Transverse colon (tissue), 4 donors: Measurements from ENCODE around the gene ZNF423. TPM values are rescaled to one million over a fixed set of nuclear protein-coding genes. Genes with fewer than 3 reads are reported as not detected.

ENCODE experiments used
- DNase-seq: peaks from one replicate; pipeline ENCODE4 v3.0.0-alpha.2; 2019
- H3K27ac ChIP-seq, 4 donors: fragments of 200-600 bp; sonication (generic); 2 replicates each; pipeline ENCODE4 v1.5.1; 2016 to 2018; ENCODE audit warnings: inconsistent platforms in 4 of 4
- H3K27me3 ChIP-seq: fragments of 200-600 bp; sonication (generic); 2 replicates; pipeline ENCODE4 v1.5.1; 2017; ENCODE audit warnings: inconsistent platforms
- H3K36me3 ChIP-seq, 4 donors: fragments of 200-600 bp; sonication (generic); 2 replicates each; pipeline ENCODE4 v1.5.1; 2017 to 2019; ENCODE audit warnings: inconsistent platforms in 4 of 4
- H3K4me1 ChIP-seq, 4 donors: fragments of 200-600 bp; sonication (generic); 2 replicates each; pipeline ENCODE4 v1.5.1; 2017 to 2020; ENCODE audit warnings: inconsistent platforms in 4 of 4
- H3K4me3 ChIP-seq, 4 donors: fragments of 200-600 bp; sonication (generic); 1 replicate in 1 of 4; 2 replicates in 3 of 4; pipeline versions ENCODE4 v1.5.1 to v1.6.1; 2017 to 2019; ENCODE audit warnings: inconsistent platforms in 4 of 4
- H3K9me3 ChIP-seq, 2 donors: fragments of 200-600 bp; sonication (generic); 2 replicates each; pipeline ENCODE4 v1.5.1; 2017 to 2019; ENCODE audit warnings: inconsistent platforms in 2 of 2
- EP300 ChIP-seq: sonication (generic); formaldehyde crosslinking; IDR thresholded peaks from one replicate; pipeline ENCODE4 v1.6.1; 2017; ENCODE audit warnings: antibody characterized with exemption, low read depth
- POLR2A ChIP-seq: fragments of 450-650 bp; IDR thresholded peaks from one replicate; pipeline ENCODE4 v1.6.1; 2016; ENCODE audit warnings: antibody characterized with exemption, mild to moderate bottlenecking, moderate library complexity
- POLR2AphosphoS5 ChIP-seq, 3 donors: sonication (generic); formaldehyde crosslinking; IDR thresholded peaks; one replicate each; pipeline ENCODE4 v1.6.1; 2016; ENCODE audit warnings: antibody characterized with exemption in 3 of 3
- WGBS, 2 donors: methylation state at CpG; one replicate each; pipeline ENCODE4 v1.1.5; 2018; ENCODE audit warnings: low coverage in 1 of 2; 5-methylcytosine and 5-hydroxymethylcytosine counted together
- in situ Hi-C, 4 donors: fragments of 200-750 bp; cut with MboI; loops; one replicate each; pipeline versions ENCODE4 v1.15.0 to v1.15.1; 2017; ENCODE audit warnings: low sequenced_read_pairs in 3 of 4, low pct_ligation_motif_present in 1 of 4, low pct_unique_long_range_greater_than_20kb in 1 of 4
- intact Hi-C: fragments of 100-400 bp; cut with DNase I; formaldehyde crosslinking; loops from one replicate; pipeline ENCODE4 v1.15.1; 2023; ENCODE audit warnings: low total_unique reads
- total RNA-seq, 4 donors: library from RNA; depleted of rRNA; stranded (reverse); fragments of >200 nt; gene quantifications; one replicate each; pipeline ENCODE4 v1.1.0, GENCODE V29; 2016
- TF ChIP-seq, protein P1 (sequence below), 5 experiments: fragments of 200-600 bp in 3 of 5; fragments of 450-650 bp in 2 of 5; sonication (generic) in 3 of 5; IDR thresholded peaks; 1 replicate in 2 of 5; 2 replicates in 3 of 5; pipeline ENCODE4 v1.5.1; 2016 to 2017; ENCODE audit warnings: antibody characterized with exemption in 5 of 5, inconsistent platforms in 3 of 5, mild to moderate bottlenecking in 2 of 5, moderate library complexity in 1 of 5

The ZNF423 gene
- total RNA-seq, 4 donors from 2014 or later = 4.9 to 13.1 (median 7.2) TPM

DNA sequence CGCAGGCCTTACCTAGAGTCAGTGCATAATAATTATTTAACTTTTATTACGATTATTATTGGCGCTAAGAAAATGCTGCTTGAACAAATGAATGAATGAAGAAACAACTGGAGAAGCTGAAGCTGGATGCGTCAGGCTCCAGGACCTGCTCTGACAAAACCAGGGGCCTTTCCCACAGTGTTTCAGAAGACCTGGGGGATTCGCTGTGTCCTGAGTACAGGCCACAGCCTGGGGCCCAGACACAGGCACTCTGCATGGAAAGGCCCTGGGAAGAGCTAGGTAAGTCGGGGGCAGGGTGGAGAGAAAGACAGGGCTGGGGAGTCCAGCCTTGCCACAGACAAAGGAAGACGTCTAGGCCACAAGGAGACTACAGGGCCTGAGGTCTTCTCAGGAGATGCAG lies 226.1 kb downstream of the ZNF423 start:
- Histone ChIP-seq H3K36me3 (no peaks in the 10 kb centered on the region), H3K27me3 (no peaks in the 10 kb centered on the region), H3K4me3 (no peak overlapping the region), H3K27ac (no peak overlapping the region), H3K9me3 (no peaks in the 10 kb centered on the region), H3K4me1 (no peaks in the 10 kb centered on the region)
- TF ChIP-seq EP300 = no peak
- TF ChIP-seq POLR2A = no peak
- TF ChIP-seq, protein P1, sequence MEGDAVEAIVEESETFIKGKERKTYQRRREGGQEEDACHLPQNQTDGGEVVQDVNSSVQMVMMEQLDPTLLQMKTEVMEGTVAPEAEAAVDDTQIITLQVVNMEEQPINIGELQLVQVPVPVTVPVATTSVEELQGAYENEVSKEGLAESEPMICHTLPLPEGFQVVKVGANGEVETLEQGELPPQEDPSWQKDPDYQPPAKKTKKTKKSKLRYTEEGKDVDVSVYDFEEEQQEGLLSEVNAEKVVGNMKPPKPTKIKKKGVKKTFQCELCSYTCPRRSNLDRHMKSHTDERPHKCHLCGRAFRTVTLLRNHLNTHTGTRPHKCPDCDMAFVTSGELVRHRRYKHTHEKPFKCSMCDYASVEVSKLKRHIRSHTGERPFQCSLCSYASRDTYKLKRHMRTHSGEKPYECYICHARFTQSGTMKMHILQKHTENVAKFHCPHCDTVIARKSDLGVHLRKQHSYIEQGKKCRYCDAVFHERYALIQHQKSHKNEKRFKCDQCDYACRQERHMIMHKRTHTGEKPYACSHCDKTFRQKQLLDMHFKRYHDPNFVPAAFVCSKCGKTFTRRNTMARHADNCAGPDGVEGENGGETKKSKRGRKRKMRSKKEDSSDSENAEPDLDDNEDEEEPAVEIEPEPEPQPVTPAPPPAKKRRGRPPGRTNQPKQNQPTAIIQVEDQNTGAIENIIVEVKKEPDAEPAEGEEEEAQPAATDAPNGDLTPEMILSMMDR (IDR thresholded peaks at IDR 0.05) = no peak
- no peak for TF ChIP-seq POLR2AphosphoS5 (IDR thresholded peaks at IDR 0.05)
- in situ Hi-C loops = no loop called here
- no peak for DNase-seq
- WGBS, 2 donors = 89 to 97% methylated on average over 6 to 7 of the region's 7 CpGs
- intact Hi-C loops = no loop called here

DNA sequence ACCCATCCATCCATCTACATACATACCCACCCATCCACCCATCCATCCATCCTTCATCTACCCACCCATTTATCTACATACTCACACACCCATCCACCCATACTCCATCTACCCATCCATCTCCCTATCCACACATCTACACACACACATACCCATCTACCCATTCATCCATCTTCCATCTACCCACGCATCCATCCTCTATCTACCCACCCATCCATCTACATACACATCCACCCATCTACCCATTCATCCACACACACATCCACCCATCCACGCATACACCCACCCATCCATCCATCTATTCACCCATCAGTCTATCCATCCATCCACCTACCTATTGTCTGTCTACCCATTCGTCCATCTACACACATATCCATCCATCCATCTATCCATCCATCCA lies 227.8 kb downstream of the ZNF423 start:
- no peak overlapping the region for H3K27ac ChIP-seq
- TF ChIP-seq EP300 (no peak), POLR2AphosphoS5 (IDR thresholded peaks at IDR 0.05) (no peak), POLR2A (no peak)
- TF ChIP-seq, protein P1 (IDR thresholded peaks at IDR 0.05) = no peak
- intact Hi-C loops (no loop called here), in situ Hi-C loops (no loop called here)
- H3K4me3 ChIP-seq = no peak overlapping the region
- no peaks in the 10 kb centered on the region for H3K9me3 ChIP-seq
- no peak for DNase-seq
- no peaks in the 10 kb centered on the region for H3K4me1 ChIP-seq
- H3K36me3 ChIP-seq = no peaks in the 10 kb centered on the region
- no peaks in the 10 kb centered on the region for H3K27me3 ChIP-seq
- 83 to 94% methylated on average over 3 of the region's 3 CpGs for WGBS, 2 donors

GRCh38 chr16:49625311-49626065 lies 230.4 kb downstream of the ZNF423 start:
- in situ Hi-C loops (no loop called here), intact Hi-C loops (no loop called here)
- Histone ChIP-seq H3K9me3 (no peaks in the 10 kb centered on the region), H3K27ac (no peak overlapping the region), H3K36me3 (no peaks in the 10 kb centered on the region), H3K4me1 (peaks cover 0 to 6% (median under 1%) of the 10 kb centered on the region in 4 donors), H3K27me3 (no peaks in the 10 kb centered on the region), H3K4me3 (no peak overlapping the region)
- TF ChIP-seq POLR2A (no peak), POLR2AphosphoS5 (IDR thresholded peaks at IDR 0.05) (no peak)
- TF ChIP-seq, protein P1 (IDR thresholded peaks at IDR 0.05) = no peak
- no peak for DNase-seq
- WGBS, 2 donors = 59 to 77% methylated on average over 3 of the region's 3 CpGs

- no peak for DNase-seq
- intact Hi-C loops = no loop called here
Observed at GRCh38 chr16:49623501-49624266, 232.2 kb downstream of the ZNF423 start.

More at GRCh38 chr16:49623501-49624266, 232.2 kb downstream of the ZNF423 start:
- H3K36me3 ChIP-seq = no peaks in the 10 kb centered on the region
- no peak overlapping the region for H3K4me3 ChIP-seq
- no peaks in the 10 kb centered on the region for H3K9me3 ChIP-seq
- H3K4me1 ChIP-seq = peaks cover 0 to 11% (median 1%) of the 10 kb centered on the region in 4 donors
- 83 to 100% methylated on average over 3 to 8 of the region's 8 CpGs for WGBS, 2 donors
- H3K27me3 ChIP-seq = no peaks in the 10 kb centered on the region
- TF ChIP-seq POLR2A (no peak), EP300 (no peak), POLR2AphosphoS5 (IDR thresholded peaks at IDR 0.05) (no peak)
- TF ChIP-seq, protein P1 (IDR thresholded peaks at IDR 0.05) = no peak
- no peak overlapping the region for H3K27ac ChIP-seq
- in situ Hi-C loops = loop anchor here in 1 of 4 donors (25.0 kb wide), 1 partner anchor 239 kb away; the partner anchor contains the start of gene ZNF423
